Hematopoietic multipotent progenitor cell treated with erythropoietin and hydrocortisone succinate and interleukin-3 and kit ligand, for 6 days (in vitro differentiated cells): ENCODE data around the gene ARHGAP40.
A peak's percentile ranks its signal among the peaks of the same experiment; 100 is the strongest.

Experiments
- DNase-seq: peaks from one replicate; pipeline ENCODE4 v3.0.0-alpha.2; 2015

ARHGAP40 gene

GRCh38 chr20:38692436-38693411 is 91.1 kb downstream of the ARHGAP40 start:
- peak; percentile 90 for DNase-seq

- no peak for DNase-seq
These were observed 95.7 kb downstream of the ARHGAP40 start for GRCh38 chr20:38697306-38697705.

GRCh38 chr20:38698541-38698940 is 96.9 kb downstream of the ARHGAP40 start:
- no peak for DNase-seq

DNA sequence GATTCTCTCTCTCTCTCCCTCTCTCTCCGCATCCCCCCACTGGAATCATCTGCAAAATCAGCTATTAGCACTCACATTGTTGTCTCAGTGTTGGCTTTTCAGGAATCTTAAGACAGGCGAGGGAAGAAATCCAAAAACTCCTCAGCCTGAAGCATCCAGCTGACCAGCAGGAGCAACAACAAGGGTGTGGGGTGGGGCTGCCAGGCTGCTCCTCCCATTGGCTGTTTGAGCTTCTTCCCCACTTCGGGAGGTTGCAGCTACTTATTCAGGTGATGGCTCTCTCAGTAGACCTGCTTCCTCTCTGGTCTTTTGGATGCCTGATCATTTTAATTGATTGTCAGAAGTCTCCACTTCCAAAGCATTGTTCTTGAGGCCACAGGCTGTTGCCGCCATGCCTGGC is 98.5 kb downstream of the ARHGAP40 start:
- no peak for DNase-seq
